Glomerular endothelial cell (primary cell): ENCODE data around the gene CCDC3. TPM values are rescaled to one million over a fixed set of nuclear protein-coding genes. Genes with fewer than 3 reads are reported as not detected.

Source experiments
- DNase-seq: peaks from one replicate; pipeline ENCODE4 v3.0.0-alpha.2; 2011; ENCODE audit warnings: low read depth, low spot score; ENCODE audit errors: extremely low read depth
- total RNA-seq: library from RNA; depleted of rRNA; stranded (reverse); fragments of >200 nt; gene quantifications from 2 replicates; pipeline ENCODE4 v1.2.3, GENCODE V29; 2015

CCDC3 gene
- total RNA-seq, 1 donor from 2014 or later = 1.2 TPM

- DNase-seq = no peak
Measured at GRCh38 chr10:12928571-12928970, 72.9 kb downstream of the CCDC3 start.

- DNase-seq = no peak
Measured at GRCh38 chr10:12927896-12928295, 73.6 kb downstream of the CCDC3 start.

- DNase-seq = no peak
Measured at GRCh38 chr10:12925845-12926244, 75.7 kb downstream of the CCDC3 start.

GRCh38 chr10:12924911-12925310, 76.6 kb downstream of the CCDC3 start:
- no peak for DNase-seq

GRCh38 chr10:12922117-12922900, 79.2 kb downstream of the CCDC3 start:
- no peak for DNase-seq

GRCh38 chr10:12921163-12921562, 80.3 kb downstream of the CCDC3 start:
- no peak for DNase-seq

GRCh38 chr10:12919574-12919973, 81.9 kb downstream of the CCDC3 start:
- no peak for DNase-seq

GRCh38 chr10:12916587-12916986, 84.9 kb downstream of the CCDC3 start:
- DNase-seq = no peak

- no peak for DNase-seq
Measured at GRCh38 chr10:12915637-12916168, 85.8 kb downstream of the CCDC3 start.

GRCh38 chr10:12914111-12914510, 87.4 kb downstream of the CCDC3 start:
- no peak for DNase-seq

GRCh38 chr10:12911795-12912194, 89.7 kb downstream of the CCDC3 start:
- DNase-seq = no peak

GRCh38 chr10:12910835-12911234, 90.7 kb downstream of the CCDC3 start:
- DNase-seq = no peak

GRCh38 chr10:12909836-12910185, 91.7 kb downstream of the CCDC3 start:
- DNase-seq = no peak

- DNase-seq = no peak
Measured at GRCh38 chr10:12909182-12909835, 92.2 kb downstream of the CCDC3 start.

- DNase-seq = no peak
Measured at GRCh38 chr10:12908773-12909172, 92.7 kb downstream of the CCDC3 start.

- DNase-seq = no peak
Measured at GRCh38 chr10:12907656-12908055, 93.9 kb downstream of the CCDC3 start.

- DNase-seq = peak; percentile 16
Measured at GRCh38 chr10:12906051-12906541, 95.4 kb downstream of the CCDC3 start.

- DNase-seq = no peak
Measured at GRCh38 chr10:12905067-12905466, 96.4 kb downstream of the CCDC3 start.

- no peak for DNase-seq
Measured at GRCh38 chr10:12902851-12903358, 98.6 kb downstream of the CCDC3 start.

GRCh38 chr10:12902135-12902572, 99.4 kb downstream of the CCDC3 start:
- DNase-seq = peak; percentile 37

GRCh38 chr10:12899546-12899945, 102.0 kb downstream of the CCDC3 start:
- no peak for DNase-seq

- DNase-seq = no peak
Measured at GRCh38 chr10:12898271-12898670, 103.2 kb downstream of the CCDC3 start.
